HG02571 (cell line): ENCODE measurements around the gene RFX4.
"Not testable (repeated sequence)": the region's sequence is repeated elsewhere in the genome, so short reads cannot be mapped to it uniquely, and the experiment has no call there.

Experiments
- ATAC-seq: cut with Tn5 transposase; IDR thresholded peaks from one replicate; pipeline ENCODE4 v1.9.1; 2021; ENCODE audit warnings: mild to moderate bottlenecking, moderate library complexity; ENCODE audit not compliant: unreplicated experiment

The RFX4 gene

DNA sequence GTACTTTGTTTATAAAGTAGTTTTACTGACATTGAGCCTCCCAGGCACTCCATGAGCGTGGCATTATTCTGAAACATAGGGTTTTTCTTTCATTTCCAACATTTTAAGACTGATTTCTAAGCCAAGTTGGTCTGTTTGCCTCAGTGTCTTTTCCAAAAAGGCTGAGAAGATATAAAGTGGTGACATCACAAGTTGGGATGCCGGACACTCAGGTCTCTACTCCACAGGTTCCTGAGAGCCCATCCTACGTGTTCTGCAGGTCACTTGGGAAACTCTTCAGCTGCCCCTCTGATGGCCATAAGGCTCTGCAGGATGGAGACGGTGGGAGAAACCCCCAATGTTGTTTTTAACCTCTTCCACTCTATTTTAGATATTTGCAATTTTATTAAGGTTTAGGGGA, 6.0 kb downstream of the RFX4 start:
- ATAC-seq = no peak

DNA sequence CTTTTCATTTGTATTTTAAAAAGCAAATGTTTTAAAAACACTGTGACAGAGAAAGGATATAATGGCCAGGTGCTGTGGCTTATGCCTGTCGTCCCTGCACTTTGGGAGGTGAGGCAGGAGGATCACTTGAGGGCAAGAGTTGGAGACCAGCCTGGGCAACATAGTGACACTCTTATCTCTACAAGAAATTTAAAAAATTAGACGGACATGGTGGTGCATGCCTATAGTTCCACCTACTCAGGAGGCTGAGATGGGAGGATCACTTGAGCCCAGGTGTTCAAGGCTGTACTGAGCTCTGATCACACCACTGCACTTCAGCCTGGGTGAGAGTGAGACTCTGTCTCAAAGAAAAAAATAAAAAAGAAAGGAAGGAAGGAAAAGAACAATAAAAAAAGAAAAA, 7.8 kb downstream of the RFX4 start:
- no peak for ATAC-seq

DNA sequence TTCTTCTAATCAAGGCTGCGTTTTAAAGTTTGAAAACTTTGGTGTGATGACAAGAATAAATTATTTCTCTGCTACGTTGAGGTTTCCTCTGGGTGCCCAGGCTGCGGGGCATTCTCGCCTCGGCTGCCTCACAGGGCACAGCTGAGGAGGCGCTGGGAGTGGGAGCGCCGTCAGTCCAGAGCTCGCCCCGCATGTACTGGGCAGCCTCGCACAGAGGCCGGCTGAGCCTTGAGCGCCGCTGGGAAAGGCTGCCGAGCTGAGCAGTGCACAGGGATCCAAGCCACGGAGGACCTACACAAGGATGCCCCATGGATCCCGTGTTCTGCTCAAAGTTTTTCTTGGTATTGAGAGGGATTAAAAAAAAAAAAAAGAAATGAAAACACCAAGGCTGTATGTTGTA, 11.6 kb downstream of the RFX4 start:
- no peak for ATAC-seq

DNA sequence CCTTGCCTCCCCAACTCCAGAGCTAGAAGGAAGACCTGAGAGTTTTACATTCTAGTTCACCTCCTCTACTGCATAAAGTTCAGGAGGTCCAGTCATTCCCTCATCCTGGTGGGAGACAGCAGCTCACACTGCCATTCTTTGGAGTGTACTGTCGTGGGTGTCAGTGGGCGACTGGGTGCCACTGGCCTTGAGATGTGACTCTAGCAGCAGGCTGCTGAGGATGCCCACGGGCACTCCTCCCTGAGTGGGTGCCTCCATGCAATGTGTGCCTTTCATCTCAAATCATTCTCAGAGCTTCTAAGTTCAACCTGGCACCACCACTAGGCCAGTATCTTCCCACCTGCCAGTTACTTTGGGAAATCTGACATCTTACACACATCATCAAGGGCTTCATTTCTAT, 12.5 kb downstream of the RFX4 start:
- no peak for ATAC-seq

DNA sequence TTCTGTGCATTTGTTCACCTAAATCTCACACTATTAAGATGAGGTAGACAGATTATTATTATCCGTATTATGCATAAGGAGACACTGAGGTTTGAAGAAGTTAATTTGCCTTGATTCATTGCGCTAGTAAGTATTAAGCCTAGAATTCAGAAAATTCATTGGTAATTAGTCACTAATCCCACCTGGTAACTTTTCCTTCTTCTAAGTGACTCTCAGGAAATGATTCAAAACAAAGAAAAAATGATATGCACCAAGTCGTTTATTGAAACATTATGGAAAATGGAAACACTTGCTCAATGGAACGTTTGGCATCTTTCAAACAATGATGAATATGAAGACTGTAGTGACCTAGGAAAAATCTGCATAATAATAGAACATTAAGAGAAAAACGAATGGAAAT, 15.2 kb downstream of the RFX4 start:
- no peak for ATAC-seq

DNA sequence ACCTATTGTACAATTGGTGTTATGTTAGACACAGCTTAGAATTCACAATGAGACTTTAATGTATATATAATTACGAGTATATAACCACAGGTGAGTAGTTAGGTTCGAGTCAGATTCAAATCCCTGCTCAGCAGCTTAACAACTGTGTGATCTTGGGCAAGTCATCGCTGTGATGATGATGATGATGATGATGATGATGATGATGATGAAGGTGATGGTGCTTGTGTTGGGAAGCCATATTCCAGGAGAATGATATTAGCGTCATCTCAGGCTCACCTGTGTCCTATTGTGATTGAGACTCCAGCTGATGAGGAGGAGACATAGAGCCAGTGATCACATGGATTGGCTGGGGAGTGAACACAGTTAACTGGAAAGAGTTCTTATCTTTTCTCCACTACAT, 16.5 kb downstream of the RFX4 start:
- no peak for ATAC-seq

DNA sequence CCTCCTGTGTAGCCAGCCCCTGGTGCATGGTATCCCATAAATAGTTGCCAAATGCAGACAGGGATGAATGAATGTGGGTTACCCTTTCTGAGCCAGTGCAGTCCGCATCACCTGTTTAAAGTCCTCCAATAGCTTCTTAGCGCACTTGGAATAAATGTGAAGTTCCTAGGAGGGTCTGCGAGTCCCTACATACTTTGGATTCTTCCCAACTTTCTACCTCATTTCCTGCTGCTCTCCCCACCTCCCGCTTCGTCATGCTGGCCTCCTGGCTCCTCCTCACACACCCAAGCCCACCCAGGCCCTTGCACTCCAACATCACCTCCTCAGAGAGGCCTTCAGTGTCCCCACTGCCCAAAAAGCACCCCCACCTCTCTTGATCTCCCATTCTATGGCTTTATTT, 17.7 kb downstream of the RFX4 start:
- ATAC-seq = no peak

DNA sequence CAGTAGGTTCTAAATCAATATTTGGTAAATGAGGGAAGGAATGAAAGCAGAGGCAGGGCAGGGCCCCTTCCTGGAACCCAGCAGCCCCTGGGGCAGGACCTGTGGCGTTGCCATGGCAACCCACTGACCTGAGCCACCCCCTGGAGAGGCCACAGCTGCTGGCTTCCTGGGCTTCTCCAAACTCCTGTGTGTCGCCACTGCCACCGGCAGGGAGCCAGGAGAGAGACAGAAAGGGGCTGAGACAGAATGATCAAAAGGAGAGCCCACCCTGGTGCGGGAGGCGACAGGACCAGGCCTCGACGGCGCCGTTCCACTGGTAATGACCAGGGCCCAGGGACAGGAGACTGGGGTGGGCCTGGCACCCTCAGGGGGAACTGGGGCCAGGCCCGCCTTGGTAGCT, 18.2 kb downstream of the RFX4 start:
- ATAC-seq = no peak

DNA sequence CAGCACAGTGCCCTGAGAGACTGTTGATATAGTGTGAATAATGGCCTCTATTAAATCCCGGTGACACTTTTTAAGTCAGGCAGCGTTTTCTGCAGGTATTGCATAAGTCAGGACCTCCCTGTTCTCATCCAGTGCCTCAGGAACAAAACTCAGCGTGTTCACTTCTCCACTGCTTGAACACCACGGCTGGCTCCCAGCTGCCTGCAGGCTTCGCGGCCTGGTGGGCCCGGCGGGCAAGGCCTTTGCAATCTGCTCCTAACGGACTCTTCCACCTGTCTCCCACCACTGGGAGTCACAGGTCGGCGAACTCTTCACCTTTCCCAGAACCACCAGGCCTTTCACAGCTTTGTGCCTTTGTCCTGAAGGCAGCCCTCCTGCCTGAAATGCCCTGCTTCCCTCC, 18.7 kb downstream of the RFX4 start:
- no peak for ATAC-seq

DNA sequence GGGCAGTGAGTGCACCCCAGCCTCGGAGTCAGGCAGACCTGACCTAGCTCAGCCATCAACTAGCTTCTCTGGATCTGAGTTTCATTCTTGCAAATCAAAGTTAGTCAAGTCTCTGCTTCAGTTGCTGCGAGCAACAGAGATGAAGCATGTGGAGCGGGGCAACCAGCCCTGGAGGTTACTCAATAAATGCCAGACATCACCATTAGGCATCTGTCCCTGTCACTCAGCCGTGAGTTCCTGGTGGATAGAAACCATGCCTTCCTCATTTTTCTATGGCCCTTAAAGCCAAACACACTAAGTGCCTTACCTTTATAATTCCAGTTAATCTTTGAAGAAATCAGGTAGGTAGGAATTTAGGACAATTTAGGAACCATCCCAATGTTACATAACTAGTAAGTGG, 19.3 kb downstream of the RFX4 start:
- ATAC-seq = no peak

DNA sequence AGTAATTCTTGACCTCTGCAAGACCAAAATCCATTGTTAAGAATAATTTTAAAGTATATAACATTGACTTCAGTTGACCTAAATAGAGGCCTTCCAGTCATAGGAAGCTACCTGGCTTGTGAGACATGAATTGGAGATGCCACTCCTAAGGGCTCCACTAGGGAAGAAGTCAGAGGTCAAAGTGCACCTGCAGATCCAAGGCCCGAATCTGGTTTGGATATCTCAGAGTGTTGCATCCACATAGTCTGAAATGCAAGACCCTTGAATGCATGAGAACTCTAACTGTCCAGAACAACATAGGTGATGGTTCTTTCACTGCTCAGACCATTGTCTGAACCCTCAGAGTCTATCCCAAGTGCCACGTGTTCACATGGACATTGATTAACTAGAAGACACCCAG, 22.4 kb downstream of the RFX4 start:
- ATAC-seq = no peak

DNA sequence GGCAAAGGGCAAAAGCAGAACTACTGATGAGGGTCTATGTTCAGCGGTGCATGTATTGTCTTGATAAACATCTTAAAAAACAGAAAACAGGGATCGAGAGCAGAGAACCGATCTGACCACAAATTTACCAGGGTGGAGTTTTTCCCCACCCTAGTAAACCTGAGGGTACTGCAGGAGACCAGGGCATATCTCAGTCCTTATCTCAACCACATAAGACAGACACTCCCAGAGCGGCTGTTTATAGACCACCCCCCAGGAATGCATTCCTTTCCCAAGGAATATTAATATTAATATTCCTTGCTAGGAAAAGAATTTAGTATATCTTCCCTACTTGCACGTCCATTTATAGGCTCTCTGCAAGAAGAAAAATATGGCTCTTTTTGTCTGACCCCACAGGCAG, 37.8 kb downstream of the RFX4 start:
- ATAC-seq = not testable (repeated sequence)

DNA sequence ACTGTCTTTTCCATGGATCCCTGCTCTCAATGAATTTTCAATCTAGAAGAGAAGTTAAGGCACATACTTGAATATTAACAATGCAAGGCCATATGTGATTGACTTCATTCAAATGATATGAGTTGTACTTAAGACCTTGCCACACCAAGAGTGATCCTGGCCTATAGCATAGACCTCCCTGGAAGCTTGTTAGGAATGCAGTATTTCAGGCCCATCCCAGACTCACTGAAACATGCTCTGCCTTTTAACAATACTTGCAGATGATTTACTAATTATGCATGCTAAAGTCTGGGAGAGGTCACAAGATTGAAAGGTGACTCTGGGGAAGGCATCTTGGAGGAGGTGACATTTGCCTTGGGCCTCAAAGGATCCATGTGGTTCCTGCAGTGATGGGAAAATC, 43.2 kb downstream of the RFX4 start:
- no peak for ATAC-seq

DNA sequence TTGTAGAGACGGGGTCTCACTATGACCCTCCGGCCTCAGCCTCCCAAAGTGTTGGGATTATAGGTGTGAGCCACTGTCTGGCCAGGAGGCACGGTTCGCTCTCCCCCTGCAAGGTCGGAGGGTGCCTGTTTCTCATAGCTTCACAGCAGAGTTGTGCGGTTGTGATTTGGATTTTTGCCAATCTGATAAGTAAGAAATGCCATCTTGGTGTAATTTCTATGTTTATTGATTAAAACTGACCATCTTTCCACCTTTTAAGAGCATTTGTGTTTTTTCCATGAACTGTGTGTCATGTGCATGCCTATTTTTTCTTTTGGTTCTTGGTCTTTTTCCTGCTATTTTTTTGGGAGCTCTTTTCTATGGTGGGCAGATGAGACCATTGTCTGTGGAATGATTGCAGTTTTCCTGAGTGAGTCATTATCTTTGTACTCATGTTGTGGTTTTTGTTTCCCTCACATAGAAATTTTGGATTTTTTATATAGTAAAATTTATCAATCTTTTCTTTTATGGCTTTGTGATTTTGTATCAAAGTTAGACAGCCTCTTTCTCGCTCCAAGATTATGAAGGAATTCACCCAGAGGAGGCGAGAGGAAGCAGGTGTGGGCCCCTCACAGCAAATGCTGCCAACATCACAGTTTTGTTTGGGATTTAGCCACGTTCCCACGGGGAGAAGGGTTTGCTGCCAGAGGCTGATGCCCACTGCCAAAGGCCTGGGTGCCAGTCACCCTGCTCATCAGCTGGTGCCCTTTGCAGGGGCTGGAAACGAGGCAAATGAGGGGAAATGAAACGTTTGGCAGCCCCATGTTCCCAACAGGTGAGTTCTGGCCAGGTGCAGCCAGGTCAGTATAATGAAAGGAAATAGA, 47.2 kb downstream of the RFX4 start:
- ATAC-seq = no peak

DNA sequence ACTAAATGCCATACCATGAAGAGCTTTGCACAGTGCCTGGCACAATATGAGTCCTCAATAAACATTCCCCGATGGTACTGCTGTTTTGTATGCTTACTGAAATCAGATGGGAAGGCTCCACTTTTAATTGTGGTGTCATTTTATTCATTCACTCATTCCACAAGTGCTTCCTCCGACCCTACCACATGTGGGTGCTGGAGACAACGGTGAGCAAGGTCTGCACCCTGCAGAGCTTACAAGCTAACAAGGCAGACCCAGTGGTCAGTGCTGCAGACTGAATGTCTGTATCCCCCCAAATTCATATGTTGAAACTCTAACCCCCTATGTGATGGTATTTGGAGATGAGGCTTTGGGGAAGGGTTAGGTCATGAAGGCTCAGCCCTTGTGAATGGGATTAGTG, 48.3 kb downstream of the RFX4 start:
- no peak for ATAC-seq

DNA sequence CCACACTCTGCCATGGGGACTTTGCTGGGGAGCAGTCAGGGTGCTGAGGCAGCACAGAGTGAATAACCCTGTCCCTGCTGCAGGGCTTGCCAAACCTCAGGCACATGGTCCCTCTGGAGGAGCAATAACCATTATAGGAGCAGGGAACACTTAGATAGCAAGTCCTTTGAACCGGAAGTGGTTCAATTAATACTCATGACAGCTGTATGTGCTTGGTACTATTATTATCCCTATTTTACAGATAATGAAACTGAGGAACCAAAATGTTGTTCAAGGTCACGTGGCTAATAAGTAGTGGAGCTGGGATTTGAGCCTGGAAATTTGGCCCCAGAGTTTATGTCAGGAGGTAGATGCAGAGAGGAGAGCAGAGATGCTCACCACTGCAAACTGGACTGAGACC, 49.0 kb downstream of the RFX4 start:
- ATAC-seq = no peak

DNA sequence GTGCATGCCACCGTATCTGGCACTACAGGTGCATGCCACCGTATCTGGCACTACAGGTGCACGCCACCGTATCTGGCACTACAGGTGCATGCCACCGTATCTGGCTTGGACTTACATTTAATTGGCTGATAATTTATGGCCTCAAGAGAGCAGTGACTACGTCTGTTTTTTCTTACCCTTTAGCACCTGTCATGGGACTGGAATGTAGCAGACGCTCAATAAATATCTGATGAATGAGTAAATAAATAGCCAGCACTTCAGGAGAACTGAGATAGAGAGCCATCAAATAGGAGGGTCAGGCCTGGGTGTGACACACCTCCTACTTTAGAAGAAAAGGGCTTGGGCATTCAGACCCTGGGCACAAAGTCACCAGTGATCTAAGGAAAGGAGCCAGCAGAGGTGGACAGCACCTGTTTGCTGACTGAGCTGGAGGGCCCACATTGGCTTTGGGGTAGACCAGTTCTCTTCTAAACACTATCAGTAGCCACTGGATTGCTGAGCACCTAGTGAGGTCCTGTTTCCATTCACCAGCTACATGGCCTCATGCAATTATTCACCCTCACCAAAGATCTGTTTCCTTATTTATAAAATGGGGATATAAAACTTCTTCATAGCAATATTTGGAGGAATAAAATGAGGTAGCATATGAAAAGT, 50.1 kb downstream of the RFX4 start:
- no peak for ATAC-seq

DNA sequence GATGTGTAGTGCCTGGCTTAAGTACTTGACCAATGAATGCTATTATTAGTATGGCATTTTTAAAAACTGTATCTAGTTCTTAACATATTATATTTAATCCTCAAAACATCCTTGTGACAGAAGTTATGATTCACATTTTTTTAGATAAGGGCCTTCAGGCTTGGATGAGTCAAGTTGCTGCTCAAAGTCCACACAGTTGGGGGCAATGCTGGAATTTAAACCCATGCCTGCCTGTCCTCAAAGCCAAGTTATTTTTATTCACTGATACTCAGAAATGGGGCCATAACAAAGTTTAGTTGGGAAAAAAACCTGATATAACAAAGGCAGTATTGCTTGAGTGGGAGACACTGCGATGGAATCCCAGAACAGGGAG, 50.6 kb downstream of the RFX4 start:
- no peak for ATAC-seq

DNA sequence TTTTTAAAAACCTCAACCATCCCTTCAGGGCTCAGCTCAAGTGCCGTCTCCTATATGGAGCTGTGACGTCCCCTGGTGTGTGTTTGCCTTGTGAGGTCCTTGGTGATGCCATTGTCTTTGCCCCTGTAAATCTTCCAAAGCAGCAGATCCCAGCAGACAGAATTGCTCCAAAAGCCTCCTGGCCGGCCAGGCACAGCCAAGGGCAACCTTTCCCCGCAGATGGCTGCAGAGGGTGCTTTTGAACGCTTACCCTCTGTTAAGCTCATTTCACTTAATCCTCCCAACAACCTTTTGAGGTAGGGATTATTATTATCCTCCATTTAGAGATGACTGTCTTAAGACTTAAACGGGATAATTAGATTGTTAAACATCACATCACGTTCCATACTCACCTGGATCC, 51.4 kb downstream of the RFX4 start:
- ATAC-seq = no peak

DNA sequence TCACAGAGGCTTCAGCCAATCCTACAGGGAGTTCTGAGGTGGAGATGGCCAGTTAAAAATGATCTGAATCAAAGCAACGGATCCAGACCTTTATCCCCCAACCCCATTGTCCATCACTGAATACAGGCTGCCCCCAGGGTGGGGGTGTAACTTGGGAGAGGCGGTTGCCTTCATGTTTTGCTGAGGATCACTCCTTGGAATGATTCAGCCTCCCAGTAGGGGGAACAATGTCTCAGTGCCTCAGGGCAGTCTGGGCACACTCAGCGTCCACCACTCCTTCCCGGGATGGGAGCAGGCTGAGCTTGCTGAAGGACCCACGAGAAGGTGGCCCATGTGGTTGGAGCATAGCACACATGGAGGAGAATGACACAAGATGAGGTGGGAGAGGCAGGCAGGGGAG, 60.2 kb downstream of the RFX4 start:
- no peak for ATAC-seq

DNA sequence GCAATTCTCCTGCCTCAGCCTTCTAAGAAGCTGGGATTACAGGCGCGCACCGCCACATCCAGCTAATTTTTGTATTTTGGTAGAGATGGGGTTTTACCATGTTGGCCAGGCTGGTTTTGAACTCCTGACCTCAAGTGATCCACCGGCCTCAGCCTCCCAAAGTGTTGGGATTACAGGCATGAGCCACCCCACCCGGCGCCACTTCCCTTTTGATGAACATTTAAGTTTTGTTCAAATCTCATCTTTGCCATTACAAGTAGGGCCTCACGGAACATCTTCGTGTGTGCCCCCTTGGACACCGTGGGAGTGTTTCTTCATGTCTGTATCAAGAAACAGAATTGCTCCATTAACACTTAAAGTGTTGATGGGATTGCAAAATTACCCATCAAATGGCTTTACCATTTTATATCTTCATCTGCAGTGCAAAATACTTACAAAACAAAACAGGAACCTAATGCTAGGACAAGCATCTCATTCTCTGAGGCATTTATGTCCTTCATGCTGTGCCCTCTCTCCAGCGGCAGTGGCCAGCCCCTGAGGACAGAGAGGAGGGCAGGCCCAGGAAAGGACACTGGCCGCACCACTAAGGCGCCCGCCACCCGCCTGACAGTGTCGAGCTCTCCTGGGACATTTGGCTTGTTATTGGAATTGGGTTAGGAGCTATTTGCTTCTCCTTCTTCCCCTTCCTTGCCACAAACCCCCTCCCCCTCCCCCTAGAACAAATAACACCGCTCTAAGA, 61.7 kb downstream of the RFX4 start:
- ATAC-seq = no peak

DNA sequence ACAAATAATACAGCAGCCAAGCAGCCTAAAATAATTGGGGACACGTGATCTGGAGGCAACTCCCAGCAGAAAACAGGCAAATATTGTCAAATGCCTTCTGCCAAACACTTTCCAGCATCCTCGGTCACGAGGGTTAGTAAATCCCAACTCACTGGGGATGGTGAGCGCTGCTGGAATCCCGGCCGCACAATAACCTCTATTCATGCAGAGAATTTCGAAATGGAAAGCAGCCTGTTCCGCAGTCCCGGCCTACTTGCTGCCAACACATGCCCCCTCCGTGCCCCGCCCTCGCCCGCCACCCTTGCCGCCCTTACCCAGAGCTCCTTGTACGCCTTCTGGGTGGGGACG, 62.2 kb downstream of the RFX4 start:
- ATAC-seq = no peak
